ENCODE data around the gene RPTOR. TPM values are rescaled to one million over a fixed set of nuclear protein-coding genes. Genes with fewer than 3 reads are reported as not detected.

The RPTOR gene
- total and polyA plus RNA-seq, 10 of the 15 experiments (the other 5 are each of a cell fraction or from before 2014, with no cell fraction given) = 0.18 to 32.1 (median 7.8) TPM

GRCh38 chr17:80800481-80801391, 256.1 kb downstream of the RPTOR start:
- DNase-seq (ENCODE audit: low read depth, low spot score) (no peak), FAIRE-seq (no peak), ATAC-seq (no peak)
- H3K9ac ChIP-seq (ENCODE audit: control insufficient read depth, insufficient read depth, low read length) = no peak overlapping the region
- H2AFZ ChIP-seq (ENCODE audit: control insufficient read depth, low read depth, low read length) = no peak overlapping the region
- 98% methylated on average over 18 of the region's 18 CpGs for WGBS (ENCODE audit: insufficient coverage, insufficient replicate concordance, low lambda C conversion rate, missing lambda C conversion rate)
- H3K27ac ChIP-seq (ENCODE audit: control insufficient read depth, insufficient read depth) = no peak overlapping the region
- no TSS peak for BruUV-seq (replicated peaks)
- no peak overlapping the region for H3K4me3 ChIP-seq
- no peaks in the 10 kb centered on the region for H3K9me3 ChIP-seq (replicated peaks; ENCODE audit: control insufficient read depth, insufficient read depth, low read length)
- peaks cover 0 to 4% of the 10 kb centered on the region in 2 experiments; a peak in 3 of 4 replicates for H3K36me3 ChIP-seq (ENCODE audit: control insufficient read depth in 2 of 2, insufficient read depth in 2 of 2, low read length in 1 of 2)
- H3K27me3 ChIP-seq (replicated peaks in 1 of 2; ENCODE audit: control insufficient read depth in 2 of 2, insufficient read depth in 2 of 2, low read length in 1 of 2) = no peaks in the 10 kb centered on the region
- ChIA-PET SMC1A (ENCODE audit: uncharacterized antibody, unreplicated experiment) (interaction anchor here (1.4 kb wide), 1 partner anchor 32 kb away, joined by 3 read pairs; no protein-coding TSS in a partner anchor), CTCF (interaction anchor here (1.2 kb wide), 1 partner anchor 10 kb away, joined by 4 read pairs; no protein-coding TSS in a partner anchor), POLR2A (no interaction called here), RAD21 (ENCODE audit: unreplicated experiment) (no interaction called here)
- in situ Hi-C loops (cut with MboI) = no loop called here
- no peaks in the 10 kb centered on the region for H3K4me1 ChIP-seq (ENCODE audit: control insufficient read depth, insufficient read depth, low read length)
- H3K79me2 ChIP-seq (ENCODE audit: control insufficient read depth, insufficient read depth, low read length) = no peaks in the 10 kb centered on the region
- no peak overlapping the region for H3K4me2 ChIP-seq (ENCODE audit: control insufficient read depth, insufficient read depth)
- intact Hi-C loops (cut with micrococcal nuclease; ENCODE audit: unreplicated experiment) = no loop called here
- no peaks in the 10 kb centered on the region for H4K20me1 ChIP-seq (ENCODE audit: control insufficient read depth, insufficient read depth)
- TF ChIP-seq ZNF207 (IDR thresholded peaks at IDR 0.05; ENCODE audit: borderline replicate concordance) = no peak
- no peak for TF ChIP-seq CREM (IDR thresholded peaks at IDR 0.05; ENCODE audit: low read depth)
- no peak for TF ChIP-seq ZNF274 (IDR thresholded peaks at IDR 0.05; ENCODE audit: insufficient read depth, insufficient read length)
- TF ChIP-seq SMARCA5 (IDR thresholded peaks at IDR 0.05) = no peak
- no peak for TF ChIP-seq BACH1 (IDR thresholded peaks at IDR 0.05; ENCODE audit: borderline replicate concordance)
- no peak for TF ChIP-seq JUNB (IDR thresholded peaks at IDR 0.05)
- TF ChIP-seq BMI1 (IDR thresholded peaks at IDR 0.05; ENCODE audit: borderline replicate concordance) = no peak
- TF ChIP-seq SMAD5 (IDR thresholded peaks at IDR 0.05; ENCODE audit: low read depth) = no peak
- no peak for TF ChIP-seq ATF7 (IDR thresholded peaks at IDR 0.05; ENCODE audit: low read depth)
- TF ChIP-seq EZH2 (IDR thresholded peaks at IDR 0.05; ENCODE audit: borderline replicate concordance, control insufficient read depth, low read depth, low read length) = no peak
- no peak for TF ChIP-seq PAX5 (IDR thresholded peaks at IDR 0.05; ENCODE audit: borderline replicate concordance, low read depth, low read length)
- no peak for TF ChIP-seq CHD1 (IDR thresholded peaks at IDR 0.05; ENCODE audit: low read depth, low read length)
- no peak for TF ChIP-seq PKNOX1 (IDR thresholded peaks at IDR 0.05)
- no peak for TF ChIP-seq EED (IDR thresholded peaks at IDR 0.05; ENCODE audit: low read depth)
- no peak for TF ChIP-seq ASH2L (IDR thresholded peaks at IDR 0.05; ENCODE audit: borderline replicate concordance, low read depth)
- no peak for TF ChIP-seq RB1 (IDR thresholded peaks at IDR 0.05; ENCODE audit: borderline replicate concordance)
- no peak for TF ChIP-seq CEBPZ (IDR thresholded peaks at IDR 0.05; ENCODE audit: low read depth, low read length)
